ENCODE data around the gene PTPRD.

GRCh38 chr9:8734760-8735159, 1878.0 kb downstream of the PTPRD start:
- TF ChIP-seq EZH2 (IDR thresholded peaks at IDR 0.05; ENCODE audit: borderline replicate concordance, low read depth, low read length, poor library complexity, severe bottlenecking): no peak
- no peak for TF ChIP-seq CTCF (conservative IDR thresholded peaks at IDR 0.05; ENCODE audit: low read depth, low read length)
